MM.1S (cell line): ENCODE measurements around the gene SGCD.

Experiments used
- CTCF ChIP-seq: fragments of 300-600 bp; sonication (generic); IDR thresholded peaks from 2 replicates; pipeline ENCODE4 v1.5.1; 2016; ENCODE audit warnings: antibody characterized with exemption, low read length, mixed read lengths
- EZH2 ChIP-seq: fragments of 300-600 bp; sonication (generic); optimal IDR thresholded peaks from 2 replicates; pipeline ENCODE3; 2017; ENCODE audit warnings: low read depth, mild to moderate bottlenecking, antibody characterized with exemption, low read length, mixed read lengths
- EZH2phosphoT487 ChIP-seq: fragments of 300-600 bp; sonication (generic); IDR thresholded peaks from 2 replicates; pipeline ENCODE4 v1.6.1; 2018; ENCODE audit warnings: antibody characterized with exemption, low read length

- TF ChIP-seq CTCF: no peak
- no peak for TF ChIP-seq EZH2phosphoT487
- no peak for TF ChIP-seq EZH2
Measured at GRCh38 chr5:156411185-156411613, 84.2 kb downstream of the SGCD start.
